Measurements from ENCODE around the gene SHISAL2A.
"Not testable (repeated sequence)": the region's sequence is repeated elsewhere in the genome, so short reads cannot be mapped to it uniquely, and the experiment has no call there.

SHISAL2A gene

DNA sequence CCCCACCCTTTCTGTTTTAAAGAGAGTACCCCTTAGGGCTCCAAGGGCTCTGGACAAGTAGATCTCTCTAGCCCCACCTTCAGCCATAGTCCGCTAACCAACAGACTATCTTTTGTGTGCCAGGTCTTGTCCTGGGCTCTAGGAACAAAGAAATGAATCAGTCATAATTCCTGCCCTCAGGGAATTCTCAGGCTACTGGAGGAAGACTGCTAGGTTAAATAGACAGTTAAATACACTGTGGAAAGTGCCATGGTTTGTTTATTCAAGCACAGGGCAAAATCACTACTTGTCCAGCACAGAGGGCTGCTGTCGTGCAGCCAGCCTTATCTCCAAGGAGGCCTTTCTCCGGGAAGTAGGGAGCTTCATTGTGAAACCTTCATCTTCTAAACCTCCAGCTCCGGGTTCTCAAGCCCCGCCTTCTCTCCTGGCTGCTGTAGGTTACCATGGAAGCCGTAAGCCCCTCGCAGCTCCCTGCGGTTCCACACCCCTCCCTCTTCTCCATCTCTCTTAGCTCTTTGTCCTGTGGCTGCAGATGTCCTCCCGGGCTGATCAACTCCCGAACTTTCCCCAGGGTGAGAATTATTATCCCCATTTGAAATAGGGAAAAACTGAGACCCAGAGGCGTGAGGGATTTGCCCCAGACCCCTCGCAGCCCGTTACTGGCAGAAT, 29.8 kb downstream of the SHISAL2A start:
- DNase-seq = no peak

- DNase-seq = no peak
These were observed 30.7 kb downstream of the SHISAL2A start for GRCh38 chr1:52663716-52664115.

DNA sequence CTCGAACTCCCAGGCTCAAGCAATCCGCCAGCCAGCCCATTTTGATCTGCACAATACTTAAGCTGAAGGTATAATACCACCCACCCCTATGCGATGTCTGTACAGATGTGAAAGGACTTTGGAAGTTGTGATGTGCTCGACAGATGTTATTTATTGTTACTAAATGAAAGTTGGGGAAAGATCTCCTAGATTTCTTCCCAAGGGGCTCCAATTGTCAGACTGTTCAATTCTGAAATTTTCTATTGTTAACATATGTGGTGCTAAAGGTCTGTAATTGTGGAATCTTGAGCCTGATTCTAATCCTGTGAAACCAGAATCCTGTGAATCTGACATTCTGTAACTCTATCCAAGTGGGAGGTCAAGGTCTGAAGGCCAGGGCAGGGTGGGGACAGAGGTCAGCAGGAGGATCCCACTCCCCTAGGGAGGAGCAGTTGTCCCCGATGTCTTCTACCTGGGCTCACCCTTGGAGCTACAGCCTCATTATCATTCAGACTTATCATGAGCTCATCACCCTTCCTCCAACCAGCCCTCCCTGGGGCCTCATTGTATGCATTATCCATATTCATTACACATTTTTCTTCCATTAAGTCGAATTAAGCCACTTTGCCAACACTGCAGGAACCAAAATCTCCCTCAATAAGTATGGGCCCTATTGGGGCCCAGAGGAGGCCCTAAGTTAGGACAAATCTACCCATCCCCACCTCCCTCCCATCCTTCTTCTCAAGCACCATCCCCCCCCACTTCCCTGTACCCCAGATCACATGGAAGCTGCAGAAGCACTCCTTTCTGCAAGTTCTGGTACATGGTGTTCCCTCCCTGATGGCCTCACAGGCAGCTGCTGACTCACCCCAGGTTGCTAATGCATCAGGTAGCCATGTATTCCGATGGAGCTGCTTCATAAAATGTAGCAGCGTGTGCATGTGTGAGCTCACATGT, 32.3 kb downstream of the SHISAL2A start:
- DNase-seq = no peak

DNA sequence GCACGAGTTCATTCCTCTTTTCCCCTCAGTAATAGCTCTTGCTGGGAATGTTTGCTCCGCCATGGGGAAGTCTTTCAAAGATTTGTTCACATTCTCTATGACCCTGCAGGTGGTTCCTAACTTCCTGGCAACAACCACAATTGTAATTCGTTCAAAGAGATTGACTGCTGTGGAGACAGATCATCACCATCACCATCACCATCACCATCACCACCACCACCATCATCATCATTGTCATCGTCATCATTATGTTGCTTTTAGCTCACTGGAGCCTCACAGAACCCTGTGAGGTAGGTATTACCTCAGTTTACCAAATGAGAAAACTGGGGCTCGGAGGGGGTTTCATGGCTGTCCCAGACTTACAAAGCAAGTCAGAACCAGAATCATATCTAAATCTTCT, 34.3 kb downstream of the SHISAL2A start:
- no peak for DNase-seq

GRCh38 chr1:52667984-52668383, 35.0 kb downstream of the SHISAL2A start:
- no peak for DNase-seq

DNA sequence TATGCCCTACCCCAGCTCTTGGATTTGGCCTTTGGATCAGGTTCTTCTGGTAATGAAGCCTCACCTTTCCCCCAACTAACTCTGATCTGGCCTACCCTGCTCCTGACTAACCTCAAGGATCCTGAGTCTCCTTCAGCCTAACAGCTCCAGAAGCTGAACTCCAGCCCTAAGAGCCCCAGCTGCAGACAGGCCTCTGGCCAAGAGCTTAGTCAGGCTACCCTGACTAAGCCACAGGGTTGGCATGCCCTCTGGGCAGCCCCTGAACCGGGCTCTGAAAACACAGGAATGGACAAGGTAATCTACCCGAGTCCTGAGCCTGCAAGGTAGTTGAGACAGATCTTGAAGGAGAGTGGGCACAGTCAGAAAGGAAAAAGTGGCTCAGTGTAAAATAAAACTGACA, 35.7 kb downstream of the SHISAL2A start:
- DNase-seq = no peak

GRCh38 chr1:52669696-52670095, 36.7 kb downstream of the SHISAL2A start:
- DNase-seq = no peak

DNA sequence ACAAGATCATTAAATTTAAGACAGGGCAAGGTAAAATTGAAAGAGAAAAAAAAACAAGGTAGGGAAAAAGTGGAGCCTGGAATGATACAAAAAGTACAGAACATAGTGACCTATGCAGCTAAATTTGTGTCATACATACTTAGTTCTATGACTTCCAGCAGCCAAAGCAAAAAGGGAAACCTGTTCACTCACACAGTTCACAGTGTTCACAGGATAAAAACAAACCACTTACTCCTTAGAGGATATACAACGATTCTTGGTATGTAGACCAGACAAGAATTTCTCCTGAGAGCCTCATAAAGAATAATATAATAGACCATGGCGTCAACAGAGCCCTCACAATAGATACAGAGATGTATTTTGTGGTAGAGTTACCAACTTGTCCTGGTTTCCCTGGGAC, 37.6 kb downstream of the SHISAL2A start:
- no peak for DNase-seq

GRCh38 chr1:52672946-52673345, 40.0 kb downstream of the SHISAL2A start:
- DNase-seq = no peak

DNA sequence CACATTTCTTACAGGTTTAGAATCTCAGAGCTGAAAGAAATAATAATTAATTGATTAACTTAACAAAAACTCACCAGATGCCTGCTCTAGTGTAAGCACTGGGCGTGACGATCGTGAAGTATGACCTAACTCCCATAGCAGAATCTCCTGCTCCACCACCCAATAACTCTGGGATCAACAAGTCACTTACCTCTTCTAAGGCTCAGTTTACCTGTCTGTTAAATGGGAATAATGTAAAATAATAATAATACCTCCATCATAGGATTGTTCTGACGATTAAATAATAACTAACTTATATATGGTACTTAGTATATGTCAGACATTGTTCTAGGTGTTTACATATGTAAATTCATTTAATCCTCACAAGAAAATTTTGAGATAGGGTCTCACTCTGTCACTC, 40.5 kb downstream of the SHISAL2A start:
- no peak for DNase-seq

DNA sequence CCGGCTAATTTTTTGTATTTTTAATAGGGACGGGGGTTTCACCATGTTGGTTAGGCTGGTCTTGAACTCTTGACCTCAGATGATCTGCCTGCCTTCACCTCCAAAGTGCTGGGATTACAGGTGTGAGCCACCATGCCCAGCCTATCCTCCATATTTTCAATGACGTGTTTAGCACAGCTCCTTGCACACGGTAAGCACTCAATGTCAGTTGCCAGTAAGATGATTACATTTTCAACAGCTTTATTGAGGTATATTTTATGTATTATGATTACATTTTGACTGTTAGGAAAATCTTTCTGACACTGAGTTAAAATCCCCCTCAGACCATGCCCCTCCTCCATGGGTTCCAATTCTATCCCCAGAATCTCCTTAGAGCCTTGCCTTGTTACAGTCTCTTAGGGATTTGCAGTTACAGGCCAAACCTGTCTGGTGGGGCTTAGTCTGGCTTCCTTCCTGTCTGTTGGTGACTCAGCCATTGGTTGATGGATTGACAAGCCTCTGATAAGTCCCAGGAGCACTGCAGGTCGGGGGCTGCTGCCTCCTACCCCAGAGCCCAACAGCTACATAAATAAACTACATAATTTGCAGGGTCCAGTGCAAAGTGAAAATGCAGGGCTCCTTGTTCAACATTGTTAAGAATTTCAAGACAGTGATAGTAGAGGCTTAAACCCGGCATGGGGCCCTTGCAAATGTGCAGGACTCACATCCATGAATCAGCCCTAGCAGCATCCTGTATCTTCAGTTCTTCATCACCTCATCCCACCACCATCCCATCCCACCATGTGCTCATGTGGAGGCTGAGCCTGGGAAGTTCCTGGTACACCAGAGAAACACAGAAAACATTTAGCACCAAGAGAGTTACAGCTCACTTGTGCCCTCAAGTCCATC, 41.8 kb downstream of the SHISAL2A start:
- no peak for DNase-seq

- DNase-seq = no peak
These were observed 43.4 kb downstream of the SHISAL2A start for GRCh38 chr1:52676249-52676903.

GRCh38 chr1:52677076-52677806, 44.3 kb downstream of the SHISAL2A start:
- no peak for DNase-seq

- DNase-seq = no peak
These were observed 46.1 kb downstream of the SHISAL2A start for GRCh38 chr1:52679048-52679447.

DNA sequence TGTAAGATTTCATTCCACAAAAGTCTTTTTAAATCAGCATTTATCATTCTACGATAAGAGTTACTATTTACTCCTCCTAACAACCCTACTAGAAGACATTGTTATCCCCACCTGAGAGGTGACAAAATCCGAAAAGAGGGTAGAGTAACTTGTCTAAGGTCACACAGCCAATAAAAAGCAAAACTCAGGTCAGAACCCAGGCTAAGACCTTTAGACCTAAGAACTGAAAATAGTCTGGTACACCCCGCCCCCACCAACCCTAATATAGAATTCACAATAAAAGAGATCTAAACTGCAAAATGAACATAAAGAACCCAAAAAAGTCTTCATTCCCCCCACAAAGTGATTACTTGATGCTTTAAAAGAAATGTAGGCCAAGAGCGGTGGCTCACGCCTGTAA, 46.5 kb downstream of the SHISAL2A start:
- DNase-seq = no peak

- DNase-seq = no peak
These were observed 47.4 kb downstream of the SHISAL2A start for GRCh38 chr1:52680353-52680752.

DNA sequence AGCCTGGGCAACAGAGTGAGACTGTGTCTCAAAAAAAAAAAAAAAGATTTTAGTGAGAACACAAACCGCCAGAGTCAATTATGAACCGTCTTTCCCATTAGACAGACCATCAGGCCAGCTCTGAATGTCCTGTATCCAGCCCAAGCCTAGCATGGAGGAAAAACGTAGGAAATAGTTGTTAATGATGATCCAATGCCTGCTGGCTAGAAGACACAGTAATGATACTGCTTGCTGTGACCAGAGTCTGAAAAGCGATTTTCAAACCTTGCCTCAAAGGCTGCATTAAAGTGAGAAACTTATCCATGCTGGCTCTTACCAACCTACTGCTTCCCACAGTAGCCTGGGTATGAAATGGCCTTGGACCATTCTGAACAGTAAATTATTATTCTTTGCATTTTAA, 48.2 kb downstream of the SHISAL2A start:
- no peak for DNase-seq

GRCh38 chr1:52683367-52683940, 50.5 kb downstream of the SHISAL2A start:
- no peak for DNase-seq

DNA sequence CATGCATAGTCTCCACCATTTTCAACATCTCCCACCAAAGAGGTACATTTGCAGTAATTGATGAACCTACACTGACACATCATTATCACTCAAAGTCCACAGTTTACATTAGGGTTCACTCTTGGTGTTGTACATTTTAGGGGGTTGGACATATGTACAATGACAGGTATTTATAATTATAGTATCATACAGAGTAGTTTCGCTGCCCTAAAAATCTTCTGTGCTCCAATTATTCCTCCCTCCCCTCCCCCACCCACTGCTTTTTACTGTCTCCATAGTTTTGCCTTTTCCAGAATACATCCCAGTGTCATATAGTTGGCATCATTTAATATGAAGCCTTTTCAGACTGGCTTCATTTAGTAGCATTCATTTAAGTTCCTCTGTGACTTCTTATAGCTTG, 51.6 kb downstream of the SHISAL2A start:
- no peak for DNase-seq

DNA sequence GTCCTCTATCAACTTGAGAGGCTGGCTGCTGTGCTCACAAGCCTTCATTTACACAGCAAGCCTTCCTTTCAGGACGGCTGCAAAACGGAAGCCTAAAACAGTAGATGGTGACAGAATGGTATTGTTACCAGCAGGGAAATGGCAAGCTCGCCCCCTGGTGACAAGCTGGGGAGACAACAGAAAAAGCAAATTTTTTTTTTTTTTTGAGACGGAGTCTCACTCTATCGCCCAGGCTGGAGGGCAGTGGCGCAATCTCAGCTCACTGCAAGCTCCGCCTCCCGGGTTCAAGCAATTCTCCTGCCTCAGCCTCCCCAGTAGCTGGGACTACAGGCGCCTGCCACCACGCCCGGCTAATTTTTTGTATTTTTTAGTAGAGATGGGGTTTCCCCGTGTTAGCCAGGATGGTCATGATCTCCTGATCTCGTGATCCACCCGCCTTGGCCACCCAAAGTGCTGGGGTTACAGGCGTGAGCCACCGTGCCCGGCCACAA, 53.3 kb downstream of the SHISAL2A start:
- DNase-seq = not testable (repeated sequence)

DNA sequence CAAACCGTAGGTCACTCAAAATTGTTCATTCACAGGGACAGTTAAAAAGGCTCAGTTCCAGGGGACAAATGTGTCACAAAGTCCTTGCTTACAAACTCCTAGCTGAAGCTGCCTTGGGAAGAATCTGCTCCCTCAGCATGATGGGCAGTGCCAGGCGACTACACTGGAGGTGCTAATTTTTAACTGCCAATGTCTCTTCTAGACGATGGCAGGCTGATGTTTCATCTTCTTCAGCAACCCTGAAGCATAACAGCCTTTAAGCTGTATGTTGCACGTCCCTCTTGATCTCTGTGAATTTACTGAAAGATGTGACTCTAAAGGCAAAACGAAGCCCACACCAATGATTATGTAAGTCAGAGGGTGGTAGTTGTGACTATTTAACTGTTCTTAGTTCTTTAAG, 53.9 kb downstream of the SHISAL2A start:
- no peak for DNase-seq
